Lower lobe of right lung (tissue), 2 donors: ENCODE data around the gene HOXC6. TPM values are rescaled to one million over a fixed set of nuclear protein-coding genes. Genes with fewer than 3 reads are reported as not detected.
A peak's percentile ranks its signal among the peaks of the same experiment; 100 is the strongest.

Experiments
- ATAC-seq, 2 donors: fragments of 200-7000 bp; cut with Tn5 transposase; one replicate each; pipeline ENCODE4 v1.9.1; 2020 to 2022; ENCODE audit warnings: mild to moderate bottlenecking in 2 of 2, moderate library complexity in 2 of 2
- DNase-seq: peaks from one replicate; pipeline ENCODE4 v3.0.0-alpha.2; 2020
- H3K27ac ChIP-seq: fragments of 200-600 bp; one replicate; pipeline ENCODE4 v1.8.0; 2022
- H3K27me3 ChIP-seq: fragments of 200-600 bp; one replicate; pipeline ENCODE4 v1.8.0; 2022; ENCODE audit warnings: low read depth
- H3K36me3 ChIP-seq: fragments of 200-600 bp; one replicate; pipeline ENCODE4 v1.8.0; 2022; ENCODE audit warnings: mild to moderate bottlenecking
- H3K4me1 ChIP-seq: fragments of 200-600 bp; one replicate; pipeline ENCODE4 v1.8.0; 2022
- H3K4me3 ChIP-seq: fragments of 200-600 bp; one replicate; pipeline ENCODE4 v1.8.0; 2022; ENCODE audit warnings: mild to moderate bottlenecking
- H3K9me3 ChIP-seq: fragments of 200-600 bp; one replicate; pipeline ENCODE4 v1.8.0; 2022
- intact Hi-C: fragments of 100-400 bp; cut with DNase I; formaldehyde crosslinking; loops from one replicate; pipeline ENCODE4 v1.11.0; 2022
- total RNA-seq: library from RNA; stranded (reverse); fragmentation: NEBNext Ultra II Directional; extraction: Animal tissue kit (Norgen Biotek cat#: 25700); gene quantifications from one replicate; pipeline ENCODE4 v1.2.1, GENCODE V29; 2021
- TF ChIP-seq, protein P1 (sequence below): fragments of 200-600 bp; IDR thresholded peaks from one replicate; pipeline ENCODE4 v1.8.0; 2022; ENCODE audit warnings: antibody characterized with exemption, mild to moderate bottlenecking
- donor health status: DM: no; HTN: yes; CAD: no; lungs with severe emphysema.

Gene HOXC6
- total RNA-seq, 1 donor from 2014 or later, result 0.50 TPM

- H3K9me3 ChIP-seq, result no peaks in the 10 kb centered on the region
- DNase-seq (no peak), ATAC-seq (no peak)
- peaks cover 42% of the 10 kb centered on the region for H3K4me1 ChIP-seq
- peaks cover 100% of the 10 kb centered on the region for H3K27me3 ChIP-seq
- intact Hi-C loops, result no loop called here
- TF ChIP-seq, protein P1, sequence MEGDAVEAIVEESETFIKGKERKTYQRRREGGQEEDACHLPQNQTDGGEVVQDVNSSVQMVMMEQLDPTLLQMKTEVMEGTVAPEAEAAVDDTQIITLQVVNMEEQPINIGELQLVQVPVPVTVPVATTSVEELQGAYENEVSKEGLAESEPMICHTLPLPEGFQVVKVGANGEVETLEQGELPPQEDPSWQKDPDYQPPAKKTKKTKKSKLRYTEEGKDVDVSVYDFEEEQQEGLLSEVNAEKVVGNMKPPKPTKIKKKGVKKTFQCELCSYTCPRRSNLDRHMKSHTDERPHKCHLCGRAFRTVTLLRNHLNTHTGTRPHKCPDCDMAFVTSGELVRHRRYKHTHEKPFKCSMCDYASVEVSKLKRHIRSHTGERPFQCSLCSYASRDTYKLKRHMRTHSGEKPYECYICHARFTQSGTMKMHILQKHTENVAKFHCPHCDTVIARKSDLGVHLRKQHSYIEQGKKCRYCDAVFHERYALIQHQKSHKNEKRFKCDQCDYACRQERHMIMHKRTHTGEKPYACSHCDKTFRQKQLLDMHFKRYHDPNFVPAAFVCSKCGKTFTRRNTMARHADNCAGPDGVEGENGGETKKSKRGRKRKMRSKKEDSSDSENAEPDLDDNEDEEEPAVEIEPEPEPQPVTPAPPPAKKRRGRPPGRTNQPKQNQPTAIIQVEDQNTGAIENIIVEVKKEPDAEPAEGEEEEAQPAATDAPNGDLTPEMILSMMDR, result no peak
- no peak overlapping the region for H3K27ac ChIP-seq
- H3K36me3 ChIP-seq, result no peaks in the 10 kb centered on the region
- H3K4me3 ChIP-seq, result no peak overlapping the region
Measured at GRCh38 chr12:53998900-53999236, 29.4 kb upstream of the HOXC6 start.

- no peak for ATAC-seq
- TF ChIP-seq, protein P1, result no peak
- Histone ChIP-seq H3K36me3 (no peaks in the 10 kb centered on the region), H3K4me1 (peaks cover 34% of the 10 kb centered on the region), H3K9me3 (no peaks in the 10 kb centered on the region), H3K27me3 (peaks cover 100% of the 10 kb centered on the region), H3K4me3 (peak overlapping the region; percentile 41), H3K27ac (no peak overlapping the region)
- DNase-seq, result no peak
- intact Hi-C loops, result loop anchor here (5.0 kb wide), 1 partner anchor 208 kb away; no protein-coding TSS in a partner anchor
Measured at GRCh38 chr12:53999559-54000115, 28.6 kb upstream of the HOXC6 start.

DNA sequence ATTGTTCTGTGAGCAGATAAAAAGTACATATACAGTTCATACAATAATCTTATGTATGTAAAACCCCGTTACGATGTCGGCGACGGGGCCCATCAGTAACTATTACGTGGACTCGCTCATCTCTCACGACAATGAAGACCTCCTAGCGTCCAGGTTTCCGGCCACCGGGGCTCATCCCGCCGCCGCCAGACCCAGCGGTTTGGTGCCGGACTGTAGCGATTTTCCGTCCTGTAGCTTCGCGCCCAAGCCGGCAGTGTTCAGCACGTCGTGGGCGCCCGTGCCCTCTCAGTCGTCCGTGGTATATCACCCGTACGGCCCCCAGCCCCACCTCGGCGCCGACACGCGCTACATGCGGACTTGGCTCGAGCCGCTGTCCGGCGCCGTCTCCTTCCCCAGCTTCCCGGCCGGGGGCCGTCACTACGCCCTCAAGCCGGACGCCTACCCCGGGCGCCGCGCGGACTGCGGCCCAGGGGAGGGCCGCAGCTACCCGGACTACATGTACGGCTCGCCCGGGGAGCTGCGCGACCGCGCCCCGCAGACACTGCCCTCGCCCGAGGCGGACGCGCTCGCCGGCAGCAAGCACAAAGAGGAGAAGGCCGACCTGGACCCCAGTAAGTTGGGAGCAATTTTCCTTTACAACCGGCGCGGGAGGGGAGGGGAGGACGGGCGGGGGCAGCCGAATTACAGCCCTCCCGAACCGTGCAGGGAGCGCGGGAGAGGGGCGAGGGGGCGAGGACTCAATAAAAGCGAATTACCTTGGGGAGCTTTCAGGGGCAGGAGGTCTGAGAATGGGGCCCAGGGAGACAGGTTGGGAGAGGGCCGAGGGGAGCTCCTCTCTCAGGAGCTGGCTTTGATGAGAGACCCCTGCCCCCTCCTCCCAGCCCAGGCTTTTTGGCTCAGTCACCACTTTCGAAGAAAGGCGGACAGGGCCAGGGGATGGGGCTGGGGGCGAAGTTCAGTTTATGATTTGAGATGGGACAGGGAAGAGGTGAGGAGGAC lies 27.8 kb upstream of the HOXC6 start, which contains the start of gene HOXC9:
Gene HOXC9, plus strand, starts transcription at position 46 of the 999 bp plus-strand sequence. Its CDS starts 28 bp downstream, at position 74.
- H3K4me3 ChIP-seq, result peak within 1 kb of the TSS; percentile 41
- H3K9me3 ChIP-seq, result no peaks in the 10 kb centered on the region
- no peak within 1 kb of the TSS for H3K27ac ChIP-seq
- H3K4me1 ChIP-seq, result peaks cover 29% of the 10 kb centered on the region
- TF ChIP-seq, protein P1, result no peak
- H3K27me3 ChIP-seq, result peaks cover 100% of the 10 kb centered on the region
- no peaks in the 10 kb centered on the region for H3K36me3 ChIP-seq
- no peak for DNase-seq
- intact Hi-C loops, result loop anchor here (5.0 kb wide), 1 partner anchor 207 kb away; no protein-coding TSS in a partner anchor
- ATAC-seq, result peak in 1 of 2 donors; percentile 18

DNA sequence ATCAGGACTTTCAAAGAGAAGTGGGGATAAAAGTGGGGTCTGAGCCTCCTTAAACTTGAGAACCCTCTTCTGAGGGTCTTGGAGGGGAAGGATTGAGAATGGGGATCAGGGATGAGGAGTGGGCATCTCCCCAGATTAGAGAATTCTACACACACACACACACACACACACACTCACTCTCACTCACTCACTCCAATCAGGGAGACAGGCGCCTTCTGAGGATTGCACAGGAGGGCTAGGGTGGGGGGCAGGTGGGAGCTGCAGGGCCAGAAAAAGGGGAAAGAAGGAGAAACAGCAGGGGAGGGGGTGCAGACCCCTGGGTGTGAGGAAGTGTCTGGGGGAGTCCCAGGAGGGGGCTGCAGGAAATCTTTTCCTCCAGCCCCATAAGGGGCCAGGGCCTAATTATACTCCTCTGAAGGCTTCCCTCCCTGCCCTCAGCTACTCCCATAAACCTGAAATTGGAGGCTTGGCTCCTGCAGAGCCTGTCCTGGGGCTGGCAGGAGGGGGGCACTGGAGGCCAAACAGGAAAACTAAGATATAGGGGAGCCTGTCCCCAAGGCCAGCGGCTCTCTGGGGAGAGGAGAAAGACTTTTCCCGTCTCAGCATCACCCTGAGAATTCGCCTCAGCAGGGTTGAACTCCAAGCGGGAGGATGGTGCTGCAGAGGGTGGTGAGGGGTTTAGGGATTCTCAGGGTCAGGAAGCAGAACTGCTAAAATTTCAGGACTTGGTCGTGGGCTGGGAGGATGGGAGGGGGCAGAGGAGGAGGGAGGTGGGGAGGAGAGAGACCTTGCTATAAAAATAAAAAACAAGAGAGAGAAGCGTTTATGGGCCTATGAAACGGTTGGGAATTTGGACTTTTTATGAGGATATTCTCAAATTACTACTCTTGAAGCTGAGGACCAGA lies 26.7 kb upstream of the HOXC6 start:
- TF ChIP-seq, protein P1, result no peak
- intact Hi-C loops, result loop anchor here (5.0 kb wide), 1 partner anchor 206 kb away; no protein-coding TSS in a partner anchor
- peaks cover 31% of the 10 kb centered on the region for H3K4me1 ChIP-seq
- H3K27ac ChIP-seq, result no peak overlapping the region
- peaks cover 100% of the 10 kb centered on the region for H3K27me3 ChIP-seq
- DNase-seq (no peak), ATAC-seq (no peak)
- H3K4me3 ChIP-seq, result no peak overlapping the region
- H3K9me3 ChIP-seq, result no peaks in the 10 kb centered on the region
- no peaks in the 10 kb centered on the region for H3K36me3 ChIP-seq
